CD14-positive monocyte (primary cell): ENCODE data around the gene AGBL1. TPM values are rescaled to one million over a fixed set of nuclear protein-coding genes. Genes with fewer than 3 reads are reported as not detected.

ENCODE experiments used
- DNase-seq, 3 donors: peaks; one replicate each; pipeline ENCODE4 v3.0.0-alpha.2; 2011 to 2022
- H2AFZ ChIP-seq: 2 replicates; pipeline ENCODE4 v1.6.0; 2012; ENCODE audit warnings: mild to moderate bottlenecking, low read depth, low read length, inconsistent platforms; ENCODE audit not compliant: insufficient read depth, poor library complexity, severe bottlenecking
- H3K27ac ChIP-seq, 2 donors: 1 replicate in 1 of 2; 2 replicates in 1 of 2; pipeline ENCODE4 v1.5.1; 2012 to 2013; ENCODE audit warnings: low read length in 2 of 2, control low read depth in 1 of 2, inconsistent platforms in 1 of 2, low read depth in 1 of 2, mild to moderate bottlenecking in 1 of 2
- H3K27me3 ChIP-seq, 2 donors: one replicate each; pipeline versions ENCODE4 v1.6.0 to v1.6.1; 2011 to 2013; ENCODE audit warnings: low read length in 2 of 2; ENCODE audit not compliant: control insufficient read depth in 2 of 2, insufficient read depth in 2 of 2
- H3K36me3 ChIP-seq, 2 donors: replicated peaks in 1 of 2; 1 replicate in 1 of 2; 2 replicates in 1 of 2; pipeline versions ENCODE4 v1.5.1 to v1.6.1; 2012 to 2013; ENCODE audit warnings: low read length in 2 of 2, control low read depth in 1 of 2, inconsistent platforms in 1 of 2, mild to moderate bottlenecking in 1 of 2; ENCODE audit not compliant: insufficient read depth in 2 of 2, control insufficient read depth in 1 of 2
- H3K4me1 ChIP-seq, 2 donors: 1 replicate in 1 of 2; 2 replicates in 1 of 2; pipeline versions ENCODE4 v1.5.1 to v1.6.1; 2012 to 2013; ENCODE audit warnings: low read length in 2 of 2, control low read depth in 1 of 2, inconsistent platforms in 1 of 2, mild to moderate bottlenecking in 1 of 2, moderate library complexity in 1 of 2; ENCODE audit not compliant: insufficient read depth in 2 of 2, control insufficient read depth in 1 of 2
- H3K4me2 ChIP-seq: replicated peaks from 2 replicates; pipeline ENCODE3; 2012; ENCODE audit warnings: low read length, moderate library complexity, mild to moderate bottlenecking; ENCODE audit not compliant: poor library complexity, severe bottlenecking; ENCODE audit errors: extremely low read depth
- H3K4me3 ChIP-seq, 3 experiments: fragments of 200-600 bp in 1 of 3; sonication (generic) in 1 of 3; replicated peaks in 1 of 3; 1 replicate in 2 of 3; 2 replicates in 1 of 3; pipeline ENCODE4 v1.5.1; 2011 to 2013; ENCODE audit warnings: low read length in 3 of 3, mild to moderate bottlenecking in 3 of 3, control low read depth in 2 of 3, low read depth in 2 of 3, inconsistent platforms in 1 of 3, moderate library complexity in 1 of 3
- H3K79me2 ChIP-seq: 2 replicates; pipeline ENCODE4 v1.6.0; 2012; ENCODE audit warnings: mild to moderate bottlenecking, control low read depth, inconsistent platforms, low read length, moderate library complexity; ENCODE audit not compliant: insufficient read depth
- H3K9ac ChIP-seq: 2 replicates; pipeline ENCODE4 v1.6.0; 2017; ENCODE audit warnings: low read length, mild to moderate bottlenecking; ENCODE audit not compliant: insufficient read depth, poor library complexity, severe bottlenecking
- H3K9me3 ChIP-seq, 2 donors: replicated peaks in 1 of 2; 1 replicate in 1 of 2; 2 replicates in 1 of 2; pipeline versions ENCODE4 v1.5.1 to v1.6.1; 2012 to 2013; ENCODE audit warnings: low read length in 2 of 2, control low read depth in 1 of 2; ENCODE audit not compliant: control insufficient read depth in 1 of 2, insufficient read depth in 1 of 2
- H4K20me1 ChIP-seq: 2 replicates; pipeline ENCODE4 v1.6.0; 2012; ENCODE audit warnings: mild to moderate bottlenecking, low read length, control low read depth, moderate library complexity; ENCODE audit not compliant: insufficient read depth
- H3K27ac Mint-ChIP-seq, 7 donors: one replicate each; pipeline ENCODE4 v1.8.0; 2020; ENCODE audit warnings: mild to moderate bottlenecking in 7 of 7, mixed read lengths in 7 of 7, moderate library complexity in 6 of 7, inconsistent platforms in 2 of 7
- H3K27me3 Mint-ChIP-seq, 3 donors: one replicate each; pipeline ENCODE4 v1.8.0; 2021 to 2022; ENCODE audit warnings: low read depth in 3 of 3, mild to moderate bottlenecking in 3 of 3, mixed read lengths in 3 of 3, moderate library complexity in 3 of 3, inconsistent platforms in 1 of 3
- H3K36me3 Mint-ChIP-seq, 2 donors: one replicate each; pipeline ENCODE4 v1.8.0; 2020; ENCODE audit warnings: mixed read lengths in 2 of 2, inconsistent platforms in 1 of 2, mild to moderate bottlenecking in 1 of 2
- H3K4me1 Mint-ChIP-seq: one replicate; pipeline ENCODE4 v1.8.0; 2020; ENCODE audit warnings: mild to moderate bottlenecking, mixed read lengths
- H3K4me3 Mint-ChIP-seq, 2 donors: one replicate each; pipeline ENCODE4 v1.8.0; 2020; ENCODE audit warnings: mild to moderate bottlenecking in 2 of 2, mixed read lengths in 2 of 2, moderate library complexity in 1 of 2
- H3K9me3 Mint-ChIP-seq, 7 donors: one replicate each; pipeline ENCODE4 v1.8.0; 2020 to 2022; ENCODE audit warnings: mixed read lengths in 7 of 7, mild to moderate bottlenecking in 6 of 7, moderate library complexity in 6 of 7, inconsistent platforms in 2 of 7
- CTCF ChIP-seq: fragments of 200-600 bp; IDR thresholded peaks from one replicate; pipeline ENCODE4 v1.8.0; 2022; ENCODE audit warnings: antibody characterized with exemption, mild to moderate bottlenecking
- WGBS: methylation state at CpG from one replicate; pipeline ENCODE4 v1.1.5; 2013; ENCODE audit warnings: missing lambda C conversion rate; ENCODE audit not compliant: insufficient coverage; 5-methylcytosine and 5-hydroxymethylcytosine counted together
- intact Hi-C, 2 donors: fragments of 100-400 bp; cut with micrococcal nuclease; formaldehyde crosslinking; loops; one replicate each; pipeline versions ENCODE4 v1.15.0 to v1.15.1; 2023
- polyA plus RNA-seq, 3 donors: library from polyadenylated mRNA; depleted of rRNA in 1 of 3; unstranded in 2 of 3; stranded (reverse) in 1 of 3; fragments of 300-500 nt in 2 of 3; fragments of >200 nt in 1 of 3; fragmentation: Illumina TruSeq in 2 of 3; gene quantifications; 1 replicate in 2 of 3; 2 replicates in 1 of 3; pipeline ENCODE4 v1.2.3, GENCODE V29; 2012 to 2021

AGBL1 gene
- polyA plus RNA-seq, 3 donors, result not detected

GRCh38 chr15:86916671-86917360 lies 837.1 kb downstream of the AGBL1 start:
- TF ChIP-seq CTCF, result no peak
- Histone ChIP-seq H3K9me3 (no peaks in the 10 kb centered on the region), H2AFZ (no peak overlapping the region), H4K20me1 (no peaks in the 10 kb centered on the region), H3K27me3 (no peaks in the 10 kb centered on the region), H3K4me3 (no peak overlapping the region), H3K36me3 (no peaks in the 10 kb centered on the region), H3K27ac (no peak overlapping the region), H3K9ac (no peak overlapping the region), H3K79me2 (no peaks in the 10 kb centered on the region), H3K4me1 (no peaks in the 10 kb centered on the region), H3K4me2 (no peak overlapping the region)
- H3K27ac Mint-ChIP-seq, result no peak overlapping the region
- peaks cover 0 to 1% (median 0%) of the 10 kb centered on the region in 7 donors for H3K9me3 Mint-ChIP-seq
- H3K27me3 Mint-ChIP-seq, result peaks cover 0 to 1% (median 0%) of the 10 kb centered on the region in 3 donors
- intact Hi-C loops, result no loop called here
- DNase-seq, result no peak
- 83% methylated on average over 7 of the region's 12 CpGs for WGBS
- H3K4me3 Mint-ChIP-seq, result no peak overlapping the region
- no peaks in the 10 kb centered on the region for H3K36me3 Mint-ChIP-seq
- H3K4me1 Mint-ChIP-seq, result no peaks in the 10 kb centered on the region

- Mint-ChIP-seq H3K27me3 (peaks cover 0 to 1% (median 0%) of the 10 kb centered on the region in 3 donors), H3K4me3 (no peak overlapping the region), H3K36me3 (no peaks in the 10 kb centered on the region), H3K9me3 (peaks cover 0 to 1% (median 0%) of the 10 kb centered on the region in 7 donors), H3K27ac (no peak overlapping the region), H3K4me1 (no peaks in the 10 kb centered on the region)
- no peak overlapping the region for H3K4me2 ChIP-seq
- H3K4me3 ChIP-seq, result no peak overlapping the region
- no peak for TF ChIP-seq CTCF
- H3K9ac ChIP-seq, result no peak overlapping the region
- no peaks in the 10 kb centered on the region for H3K36me3 ChIP-seq
- no peaks in the 10 kb centered on the region for H3K79me2 ChIP-seq
- intact Hi-C loops, result no loop called here
- WGBS, result 91% methylated on average over 5 of the region's 5 CpGs
- H3K4me1 ChIP-seq, result no peaks in the 10 kb centered on the region
- H3K27me3 ChIP-seq, result no peaks in the 10 kb centered on the region
- H2AFZ ChIP-seq, result no peak overlapping the region
- no peaks in the 10 kb centered on the region for H3K9me3 ChIP-seq
- no peaks in the 10 kb centered on the region for H4K20me1 ChIP-seq
- DNase-seq, result no peak
- H3K27ac ChIP-seq, result no peak overlapping the region
Measured at GRCh38 chr15:86917361-86917671, 837.6 kb downstream of the AGBL1 start.
